ENCODE measurements around the gene PARL.

PARL gene

DNA sequence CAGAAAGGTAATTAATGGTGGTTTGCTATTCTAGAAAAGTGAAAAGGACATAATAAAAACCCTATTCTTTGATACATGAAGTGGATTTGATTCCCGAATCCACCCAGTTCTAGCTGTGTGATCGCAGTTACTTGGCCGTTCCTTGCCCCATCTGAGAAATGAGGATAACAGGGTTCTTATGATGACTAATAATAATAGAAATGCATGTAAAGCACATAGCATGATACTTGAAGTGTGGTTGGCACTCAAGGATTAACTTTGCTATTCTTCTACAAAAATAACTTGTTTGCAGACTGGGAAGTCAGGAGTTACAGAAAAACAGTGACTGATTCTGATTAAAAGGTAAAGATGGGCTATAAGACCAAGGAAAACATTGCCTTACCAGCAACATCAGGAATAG lies 26.8 kb downstream of the PARL start:
- peaks cover 82% of the 10 kb centered on the region for H3K36me3 ChIP-seq (ENCODE audit: insufficient read depth, low read length)
- no peak overlapping the region for H3K27ac ChIP-seq (ENCODE audit: low read depth, low read length)
- no peaks in the 10 kb centered on the region for H3K27me3 ChIP-seq (ENCODE audit: insufficient read depth, low read length)
- WGBS = 97% methylated on average over 3 of the region's 3 CpGs
- H3K4me3 ChIP-seq (ENCODE audit: low read length) = no peak overlapping the region
- H3K9ac ChIP-seq (ENCODE audit: low read depth, low read length) = no peak overlapping the region
- H3K9me3 ChIP-seq (ENCODE audit: insufficient read depth, low read depth, low read length) = no peaks in the 10 kb centered on the region
- no peaks in the 10 kb centered on the region for H3K4me1 ChIP-seq (ENCODE audit: insufficient read depth, low read length)

DNA sequence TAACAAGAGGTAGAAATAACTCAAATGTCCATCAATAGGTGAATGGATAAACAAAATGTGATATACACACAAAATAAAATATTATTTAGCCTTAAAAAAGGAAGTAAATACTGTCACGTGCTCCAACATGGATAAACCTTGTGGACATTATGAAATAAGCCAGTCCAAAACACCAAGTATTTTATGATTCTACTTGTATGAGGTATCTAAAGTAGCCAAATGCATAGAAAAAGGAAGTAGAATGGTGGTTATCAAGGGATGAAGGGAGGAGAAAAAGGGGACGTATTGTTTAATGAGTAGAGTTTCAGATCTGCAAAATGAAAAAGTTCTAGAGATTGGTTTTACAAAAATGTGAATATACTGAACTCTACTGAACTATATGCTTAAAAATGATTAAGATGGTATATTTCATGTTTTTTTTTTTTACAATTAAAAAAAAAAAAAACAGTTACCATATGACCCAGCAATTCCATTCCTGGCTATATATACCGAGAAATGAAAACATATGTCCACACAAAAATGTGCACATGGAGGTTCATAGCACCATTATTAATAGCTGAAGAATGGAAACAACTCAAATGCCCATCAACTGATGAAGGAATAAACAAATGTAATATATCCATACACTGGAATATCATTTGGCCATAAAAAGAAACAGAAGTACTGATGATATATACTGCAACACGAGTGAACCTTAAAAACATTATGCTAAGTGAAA lies 30.2 kb downstream of the PARL start:
- H3K9ac ChIP-seq (ENCODE audit: low read depth, low read length) = no peak overlapping the region
- no peaks in the 10 kb centered on the region for H3K9me3 ChIP-seq (ENCODE audit: insufficient read depth, low read depth, low read length)
- WGBS = 90% methylated on average over 4 of the region's 4 CpGs
- H3K27me3 ChIP-seq (ENCODE audit: insufficient read depth, low read length) = no peaks in the 10 kb centered on the region
- H3K36me3 ChIP-seq (ENCODE audit: insufficient read depth, low read length) = peaks cover 79% of the 10 kb centered on the region
- no peak overlapping the region for H3K27ac ChIP-seq (ENCODE audit: low read depth, low read length)
- H3K4me3 ChIP-seq (ENCODE audit: low read length) = no peak overlapping the region
- no peaks in the 10 kb centered on the region for H3K4me1 ChIP-seq (ENCODE audit: insufficient read depth, low read length)

DNA sequence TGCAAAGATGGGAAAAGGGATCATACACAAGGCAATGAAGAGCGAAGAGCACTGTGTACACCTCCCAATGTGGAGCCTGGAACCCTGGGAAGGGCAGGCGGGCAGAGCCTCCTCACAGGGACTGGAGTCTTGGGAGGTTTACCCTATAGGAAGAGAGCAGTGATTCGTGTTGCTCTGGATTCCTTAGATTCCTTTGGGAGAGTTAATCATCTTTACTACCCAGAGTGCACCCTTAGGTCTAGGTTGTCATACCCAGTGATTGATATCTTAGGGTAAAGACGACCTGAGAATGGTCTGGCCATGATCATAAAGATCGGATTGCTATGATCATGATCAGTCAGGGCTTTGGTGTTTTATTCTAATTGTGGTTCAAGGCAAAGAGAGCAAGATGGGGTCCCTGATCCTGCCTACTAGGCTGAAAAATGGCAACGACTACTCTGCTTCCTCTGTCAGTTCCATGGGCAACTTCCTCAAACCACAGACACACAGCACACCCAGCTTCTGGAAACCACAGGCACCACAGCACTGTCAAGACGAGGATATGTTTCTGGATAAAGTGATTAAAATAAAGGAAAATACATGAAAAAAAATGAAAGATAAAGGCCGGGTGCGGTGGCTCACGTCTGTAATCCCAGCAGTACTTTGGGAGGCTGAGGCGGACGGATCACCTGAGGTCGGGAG lies 38.9 kb downstream of the PARL start:
- H3K4me3 ChIP-seq (ENCODE audit: low read length) = no peak overlapping the region
- no peaks in the 10 kb centered on the region for H3K4me1 ChIP-seq (ENCODE audit: insufficient read depth, low read length)
- H3K9ac ChIP-seq (ENCODE audit: low read depth, low read length) = no peak overlapping the region
- H3K27me3 ChIP-seq (ENCODE audit: insufficient read depth, low read length) = no peaks in the 10 kb centered on the region
- no peak overlapping the region for H3K27ac ChIP-seq (ENCODE audit: low read depth, low read length)
- peaks cover 91% of the 10 kb centered on the region for H3K36me3 ChIP-seq (ENCODE audit: insufficient read depth, low read length)
- no peaks in the 10 kb centered on the region for H3K9me3 ChIP-seq (ENCODE audit: insufficient read depth, low read depth, low read length)
- 93% methylated on average over 13 of the region's 13 CpGs for WGBS

DNA sequence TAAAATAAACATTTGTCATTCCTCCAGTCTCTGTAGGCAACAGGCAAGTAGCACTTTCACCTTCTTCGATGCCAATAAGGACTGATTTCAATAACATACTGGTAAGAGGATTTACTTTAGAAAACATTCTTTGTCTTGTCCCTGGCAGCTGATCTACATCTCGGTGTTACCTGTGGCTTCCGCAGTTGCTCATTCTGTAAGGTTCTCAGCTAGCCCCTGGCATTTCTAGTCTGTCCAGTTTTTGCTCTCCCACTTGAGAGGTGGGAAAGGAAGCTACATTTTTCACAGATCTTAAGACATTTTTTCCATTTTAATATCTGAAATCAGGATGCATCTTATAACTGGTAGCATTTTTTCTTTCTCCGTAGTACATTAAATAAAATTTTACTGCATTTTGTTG lies 39.6 kb downstream of the PARL start:
- Histone ChIP-seq H3K36me3 (ENCODE audit: insufficient read depth, low read length) (peaks cover 92% of the 10 kb centered on the region), H3K4me3 (ENCODE audit: low read length) (no peak overlapping the region), H3K27ac (ENCODE audit: low read depth, low read length) (no peak overlapping the region), H3K9me3 (ENCODE audit: insufficient read depth, low read depth, low read length) (no peaks in the 10 kb centered on the region), H3K4me1 (ENCODE audit: insufficient read depth, low read length) (no peaks in the 10 kb centered on the region), H3K9ac (ENCODE audit: low read depth, low read length) (no peak overlapping the region), H3K27me3 (ENCODE audit: insufficient read depth, low read length) (no peaks in the 10 kb centered on the region)
- 96% methylated on average over 4 of the region's 4 CpGs for WGBS

DNA sequence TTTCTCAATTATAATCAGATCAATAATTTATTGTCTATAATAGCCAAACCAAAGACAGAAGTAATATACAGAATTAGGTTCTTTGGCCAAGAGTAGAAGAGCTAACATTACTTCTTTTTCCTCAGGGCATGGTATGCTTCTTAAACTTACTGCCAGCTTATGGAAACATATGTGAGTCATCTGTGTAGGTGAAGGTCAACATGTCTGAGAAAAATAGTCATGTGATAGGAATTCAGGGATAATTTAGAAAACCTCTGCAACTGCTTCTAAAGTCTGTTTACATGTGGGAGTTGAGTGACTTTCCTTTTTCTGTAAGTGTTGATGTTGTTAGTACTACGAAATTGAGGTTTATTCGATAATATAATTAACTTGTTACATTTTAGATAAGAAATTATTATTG lies 40.1 kb downstream of the PARL start:
- Histone ChIP-seq H3K9ac (ENCODE audit: low read depth, low read length) (no peak overlapping the region), H3K4me3 (ENCODE audit: low read length) (no peak overlapping the region), H3K36me3 (ENCODE audit: insufficient read depth, low read length) (peaks cover 92% of the 10 kb centered on the region), H3K27me3 (ENCODE audit: insufficient read depth, low read length) (no peaks in the 10 kb centered on the region), H3K4me1 (ENCODE audit: insufficient read depth, low read length) (no peaks in the 10 kb centered on the region), H3K27ac (ENCODE audit: low read depth, low read length) (no peak overlapping the region), H3K9me3 (ENCODE audit: insufficient read depth, low read depth, low read length) (no peaks in the 10 kb centered on the region)
- WGBS = no CpG with 5 or more reads among the region's 2 CpGs

DNA sequence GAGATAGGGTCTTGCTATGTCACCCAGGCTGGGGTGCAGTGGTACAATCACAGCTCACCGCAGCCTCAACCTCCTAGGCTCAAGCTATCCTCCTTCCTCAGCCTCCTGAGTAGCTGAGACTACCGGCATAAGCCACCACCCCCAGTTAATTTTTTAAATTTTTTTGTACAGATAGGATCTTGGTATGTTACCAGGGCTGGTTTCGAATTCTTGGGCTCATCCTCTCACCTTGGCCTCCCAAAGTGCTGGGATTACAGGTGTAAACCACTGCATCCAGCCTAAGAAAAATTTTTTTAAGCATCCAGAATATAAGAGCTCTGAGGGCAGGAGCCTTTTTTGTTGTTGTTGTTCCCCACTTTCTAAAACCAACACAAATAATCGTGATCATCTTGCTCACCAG lies 44.9 kb downstream of the PARL start:
- Histone ChIP-seq H3K4me3 (ENCODE audit: low read length) (no peak overlapping the region), H3K27ac (ENCODE audit: low read depth, low read length) (no peak overlapping the region), H3K36me3 (ENCODE audit: insufficient read depth, low read length) (peaks cover 82% of the 10 kb centered on the region), H3K27me3 (ENCODE audit: insufficient read depth, low read length) (no peaks in the 10 kb centered on the region), H3K9ac (ENCODE audit: low read depth, low read length) (no peak overlapping the region), H3K9me3 (ENCODE audit: insufficient read depth, low read depth, low read length) (no peaks in the 10 kb centered on the region), H3K4me1 (ENCODE audit: insufficient read depth, low read length) (no peaks in the 10 kb centered on the region)
- WGBS = 85% methylated on average over 3 of the region's 4 CpGs

DNA sequence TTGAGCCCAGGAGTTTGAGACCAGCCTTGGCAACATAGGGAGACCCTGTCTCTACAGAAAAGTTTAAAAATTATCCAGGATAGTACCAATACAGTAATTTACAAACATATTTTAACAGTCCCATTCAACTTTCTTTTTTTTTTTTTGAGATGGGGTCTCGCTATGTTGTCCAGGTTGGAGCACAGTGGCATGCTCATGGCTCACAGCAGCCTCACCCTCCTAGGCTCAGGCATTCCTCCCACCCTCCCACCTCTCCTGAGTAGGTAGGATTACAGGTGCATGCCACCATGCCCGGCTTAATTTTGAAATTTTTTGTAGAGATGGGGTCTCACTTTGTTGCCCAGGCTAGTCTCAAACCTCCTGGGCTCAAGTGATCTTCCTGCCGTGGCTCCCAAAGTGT lies 46.8 kb downstream of the PARL start:
- Histone ChIP-seq H3K9me3 (ENCODE audit: insufficient read depth, low read depth, low read length) (no peaks in the 10 kb centered on the region), H3K4me1 (ENCODE audit: insufficient read depth, low read length) (no peaks in the 10 kb centered on the region), H3K27ac (ENCODE audit: low read depth, low read length) (no peak overlapping the region), H3K36me3 (ENCODE audit: insufficient read depth, low read length) (peaks cover 82% of the 10 kb centered on the region), H3K27me3 (ENCODE audit: insufficient read depth, low read length) (no peaks in the 10 kb centered on the region), H3K9ac (ENCODE audit: low read depth, low read length) (no peak overlapping the region), H3K4me3 (ENCODE audit: low read length) (no peak overlapping the region)
- WGBS = 75% methylated on average over 3 of the region's 3 CpGs

DNA sequence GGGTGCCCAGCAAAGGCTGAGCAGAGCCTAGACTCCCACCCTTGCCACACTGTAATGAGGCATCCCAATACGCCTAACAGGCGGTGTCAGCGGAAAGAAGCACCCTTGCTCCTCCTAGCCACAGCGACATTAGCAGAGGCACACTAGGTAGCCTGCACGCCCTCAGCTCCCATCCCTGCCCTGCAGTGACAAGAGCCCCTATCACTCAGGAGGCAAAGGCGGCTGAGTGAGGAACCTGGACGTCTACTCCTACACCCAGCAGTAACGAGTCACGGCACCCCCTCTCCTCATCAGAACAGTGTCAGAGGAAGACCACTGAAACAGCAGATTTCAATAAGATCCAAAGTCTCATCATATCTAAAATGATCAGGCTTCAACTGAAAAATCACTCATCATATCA lies 47.3 kb downstream of the PARL start:
- Histone ChIP-seq H3K27ac (ENCODE audit: low read depth, low read length) (no peak overlapping the region), H3K9ac (ENCODE audit: low read depth, low read length) (no peak overlapping the region), H3K9me3 (ENCODE audit: insufficient read depth, low read depth, low read length) (no peaks in the 10 kb centered on the region), H3K36me3 (ENCODE audit: insufficient read depth, low read length) (peaks cover 83% of the 10 kb centered on the region), H3K27me3 (ENCODE audit: insufficient read depth, low read length) (no peaks in the 10 kb centered on the region), H3K4me1 (ENCODE audit: insufficient read depth, low read length) (no peaks in the 10 kb centered on the region), H3K4me3 (ENCODE audit: low read length) (no peak overlapping the region)
- 95% methylated on average over 9 of the region's 9 CpGs for WGBS

DNA sequence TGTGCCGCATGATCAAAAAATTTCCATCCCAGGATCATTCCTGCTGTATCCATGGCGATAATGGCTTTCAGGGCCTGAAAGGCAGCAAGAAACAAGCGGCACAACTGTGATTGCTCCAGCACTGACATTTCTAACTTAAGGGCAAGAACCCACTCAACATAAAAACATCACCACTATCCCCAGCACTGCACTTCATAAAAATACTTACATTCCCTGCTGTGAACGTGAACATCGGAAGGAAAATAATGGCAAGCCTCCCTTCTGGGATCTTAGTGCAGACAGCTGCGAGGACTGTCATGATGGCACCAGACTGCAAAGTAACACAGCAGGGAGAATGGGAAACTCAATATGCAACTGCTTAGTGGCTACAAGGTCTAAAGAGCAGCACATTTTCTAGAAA lies 51.2 kb downstream of the PARL start:
- H3K36me3 ChIP-seq (ENCODE audit: insufficient read depth, low read length) = peaks cover 75% of the 10 kb centered on the region

DNA sequence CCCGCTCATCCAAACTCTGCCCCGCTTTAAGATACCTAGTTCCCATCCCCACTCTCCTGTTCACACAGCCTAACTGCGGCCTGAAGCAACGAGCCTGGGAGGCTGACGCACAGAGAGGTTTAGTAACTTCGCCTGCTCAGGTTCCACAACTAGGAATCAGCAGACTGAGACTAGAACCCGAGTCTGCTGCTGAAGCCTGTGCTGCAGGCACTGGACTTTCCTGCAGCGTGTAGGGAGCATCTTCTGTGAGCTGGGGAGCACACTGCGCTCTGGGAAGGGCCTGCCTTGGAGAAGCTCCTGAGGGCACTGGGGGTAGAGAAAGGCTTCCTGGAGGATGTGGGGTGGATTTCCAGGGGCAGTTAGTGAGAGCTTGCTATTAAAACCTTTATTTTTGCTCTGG lies 54.5 kb downstream of the PARL start:
- Histone ChIP-seq H3K36me3 (ENCODE audit: insufficient read depth, low read length) (peaks cover 55% of the 10 kb centered on the region), H3K27ac (ENCODE audit: low read depth, low read length) (no peak overlapping the region), H3K27me3 (ENCODE audit: insufficient read depth, low read length) (no peaks in the 10 kb centered on the region), H3K9ac (ENCODE audit: low read depth, low read length) (no peak overlapping the region), H3K4me3 (ENCODE audit: low read length) (no peak overlapping the region), H3K9me3 (ENCODE audit: insufficient read depth, low read depth, low read length) (no peaks in the 10 kb centered on the region), H3K4me1 (ENCODE audit: insufficient read depth, low read length) (peaks cover 8% of the 10 kb centered on the region; the same call in 1 of the 2 replicates)
- WGBS = 97% methylated on average over 9 of the region's 9 CpGs

More for the DNA sequence above, 51.2 kb downstream of the PARL start:
- WGBS = 93% methylated on average over 6 of the region's 6 CpGs
- no peaks in the 10 kb centered on the region for H3K4me1 ChIP-seq (ENCODE audit: insufficient read depth, low read length)
- H3K4me3 ChIP-seq (ENCODE audit: low read length) = no peak overlapping the region
- no peak overlapping the region for H3K27ac ChIP-seq (ENCODE audit: low read depth, low read length)
- no peaks in the 10 kb centered on the region for H3K9me3 ChIP-seq (ENCODE audit: insufficient read depth, low read depth, low read length)
- no peak overlapping the region for H3K9ac ChIP-seq (ENCODE audit: low read depth, low read length)
- H3K27me3 ChIP-seq (ENCODE audit: insufficient read depth, low read length) = no peaks in the 10 kb centered on the region

DNA sequence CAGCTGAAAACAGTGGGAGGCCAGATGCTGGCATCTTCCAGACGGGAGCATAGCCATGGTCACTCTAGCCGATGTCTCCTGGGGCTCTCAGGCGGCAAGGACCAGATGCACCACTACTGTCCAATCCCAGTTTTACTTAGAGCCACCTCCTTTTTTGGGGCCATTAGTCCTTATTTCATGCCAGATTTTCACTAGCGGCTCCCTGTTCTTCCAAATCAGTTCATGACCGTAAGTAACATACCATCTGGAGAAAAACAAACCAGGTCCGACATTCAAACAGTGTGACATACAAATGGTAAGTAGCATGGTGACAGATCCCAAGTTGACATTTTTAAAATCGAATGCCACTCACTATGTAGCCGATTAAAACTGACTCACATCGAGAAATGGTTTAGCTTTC lies 55.2 kb downstream of the PARL start:
- Histone ChIP-seq H3K4me1 (ENCODE audit: insufficient read depth, low read length) (peaks cover 8% of the 10 kb centered on the region; the same call in 1 of the 2 replicates), H3K27me3 (ENCODE audit: insufficient read depth, low read length) (peaks cover 4% of the 10 kb centered on the region; the same call in 1 of the 2 replicates), H3K4me3 (ENCODE audit: low read length) (no peak overlapping the region), H3K27ac (ENCODE audit: low read depth, low read length) (no peak overlapping the region), H3K36me3 (ENCODE audit: insufficient read depth, low read length) (peaks cover 55% of the 10 kb centered on the region), H3K9me3 (ENCODE audit: insufficient read depth, low read depth, low read length) (no peaks in the 10 kb centered on the region), H3K9ac (ENCODE audit: low read depth, low read length) (no peak overlapping the region)
- WGBS = 96% methylated on average over 9 of the region's 9 CpGs

Measured in HUES64 (cell line).